Keratinocyte (primary cell): ENCODE data around the gene LTB4R2.

Source experiments
- CTCF ChIP-seq, 3 experiments: IDR thresholded peaks in 1 of 3; conservative IDR thresholded peaks in 1 of 3; optimal IDR thresholded peaks in 1 of 3; 2 replicates in 2 of 3; 3 replicates in 1 of 3; pipeline versions ENCODE3 to v1.5.1; 2011; ENCODE audit warnings: low read length in 3 of 3, mild to moderate bottlenecking in 3 of 3, moderate library complexity in 2 of 3, control low read depth in 1 of 3, inconsistent platforms in 1 of 3; ENCODE audit not compliant: insufficient read depth in 2 of 3; ENCODE audit errors: extremely low read depth in 1 of 3
- EZH2 ChIP-seq: IDR thresholded peaks from one replicate; pipeline ENCODE4 v1.6.1; 2012; ENCODE audit warnings: inconsistent platforms, mild to moderate bottlenecking, low read length, moderate library complexity

DNA sequence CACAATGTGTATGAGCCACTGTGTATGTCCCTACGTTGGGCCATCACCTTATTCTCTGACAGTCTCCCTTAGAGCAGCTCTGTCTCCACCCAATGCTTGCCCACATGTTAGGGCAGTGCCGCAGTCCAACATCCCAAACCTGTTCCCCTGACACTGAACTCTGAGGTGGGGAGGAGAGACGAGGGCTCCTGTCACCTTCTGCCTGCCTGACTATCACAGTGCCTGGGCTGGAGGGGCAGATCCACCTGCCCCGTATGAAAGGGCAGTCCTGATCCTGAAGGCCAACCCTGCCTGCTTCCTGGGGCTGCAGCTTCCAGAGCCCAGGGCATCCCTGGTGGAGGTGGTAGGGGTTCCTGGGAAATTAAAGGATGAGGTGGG, 49.2 kb upstream of the LTB4R2 start:
- TF ChIP-seq CTCF (optimal IDR thresholded peaks at IDR 0.05 in 1 of 3, IDR thresholded peaks at IDR 0.05 in 1 of 3, conservative IDR thresholded peaks at IDR 0.05 in 1 of 3; ENCODE audit: extremely low read depth in 1 of 3, insufficient read depth in 2 of 3, low read length in 3 of 3) (no peak), EZH2 (no peak)
